Activated T-helper 1 cell treated with Interleukin-2 at 50 U/mL for 16 hours (primary cell): Measurements from ENCODE around the gene LSM6.

Experiments
- DNase-seq: peaks from one replicate; pipeline ENCODE4 v3.0.0-alpha.2; 2020; ENCODE audit warnings: low read depth

LSM6 gene

GRCh38 chr4:146186596-146186995 lies 11.1 kb downstream of the LSM6 start:
- no peak for DNase-seq

- no peak for DNase-seq
Measured at GRCh38 chr4:146190456-146190855, 14.9 kb downstream of the LSM6 start.

- no peak for DNase-seq
Measured at GRCh38 chr4:146191766-146192458, 16.4 kb downstream of the LSM6 start.

GRCh38 chr4:146193628-146194027 lies 18.1 kb downstream of the LSM6 start:
- DNase-seq = no peak

- no peak for DNase-seq
Measured at GRCh38 chr4:146194212-146194611, 18.7 kb downstream of the LSM6 start.

- no peak for DNase-seq
Measured at GRCh38 chr4:146202665-146203064, 27.1 kb downstream of the LSM6 start.

GRCh38 chr4:146207410-146207809 lies 31.9 kb downstream of the LSM6 start:
- DNase-seq = no peak

GRCh38 chr4:146210890-146211289 lies 35.4 kb downstream of the LSM6 start:
- no peak for DNase-seq

GRCh38 chr4:146211440-146211839 lies 35.9 kb downstream of the LSM6 start:
- no peak for DNase-seq

GRCh38 chr4:146212781-146213180 lies 37.3 kb downstream of the LSM6 start:
- no peak for DNase-seq

- DNase-seq = no peak
Measured at GRCh38 chr4:146214238-146214637, 38.7 kb downstream of the LSM6 start, which contains the start of gene REELD1. REELD1 (plus strand) TSS chr4:146214538; CDS start chr4:146216953, 2,415 bp downstream.

- no peak for DNase-seq
Measured at GRCh38 chr4:146222313-146222712, 46.8 kb downstream of the LSM6 start.

- DNase-seq = no peak
Measured at GRCh38 chr4:146224326-146224966, 48.9 kb downstream of the LSM6 start.

- DNase-seq = no peak
Measured at GRCh38 chr4:146229406-146229805, 53.9 kb downstream of the LSM6 start.

- DNase-seq = no peak
Measured at GRCh38 chr4:146232131-146232722, 56.7 kb downstream of the LSM6 start.

GRCh38 chr4:146235654-146236177 lies 60.2 kb downstream of the LSM6 start:
- no peak for DNase-seq

GRCh38 chr4:146236216-146236615 lies 60.7 kb downstream of the LSM6 start:
- no peak for DNase-seq

- DNase-seq = no peak
Measured at GRCh38 chr4:146237092-146237491, 61.6 kb downstream of the LSM6 start.

GRCh38 chr4:146238107-146238506 lies 62.6 kb downstream of the LSM6 start:
- no peak for DNase-seq
